Suprapubic skin (tissue), 3 donors: ENCODE measurements around the gene FKBP14.

ENCODE experiments used
- CTCF ChIP-seq, 2 donors: fragments of 200-600 bp in 1 of 2; fragments of 450-650 bp in 1 of 2; sonication (generic) in 1 of 2; IDR thresholded peaks; one replicate each; pipeline ENCODE4 v1.5.1; 2016 to 2019; ENCODE audit warnings: antibody characterized with exemption in 2 of 2, mild to moderate bottlenecking in 1 of 2, moderate library complexity in 1 of 2
- EP300 ChIP-seq: sonication (generic); formaldehyde crosslinking; IDR thresholded peaks from one replicate; pipeline ENCODE4 v1.6.1; 2017; ENCODE audit warnings: antibody characterized with exemption

- no peak for TF ChIP-seq CTCF (IDR thresholded peaks at IDR 0.05)
- no peak for TF ChIP-seq EP300
Observed at GRCh38 chr7:30069096-30069867, 42.8 kb upstream of the FKBP14 start.
